K562 (cell line): ENCODE results near the gene FIBP. TPM values are rescaled to one million over a fixed set of nuclear protein-coding genes. Genes with fewer than 3 reads are reported as not detected.
A peak's percentile ranks its signal among the peaks of the same experiment; 100 is the strongest.

Experiments
- BACH1 ChIP-seq: fragments of 200-800 bp; sonication (Bioruptor generic); IDR thresholded peaks from 2 replicates; pipeline ENCODE4 v1.6.1; 2016; ENCODE audit warnings: missing genetic modification characterization, missing compliant biosample characterization
- BMI1 ChIP-seq: fragments of 150-350 bp; IDR thresholded peaks from 2 replicates; pipeline ENCODE4 v1.6.1; 2014; ENCODE audit warnings: low read length
- CAMTA2 ChIP-seq: fragments of 250-450 bp; sonication (Bioruptor Pico); conservative IDR thresholded peaks from 2 replicates; pipeline ENCODE4 v1.5.1; 2022
- CBFB ChIP-seq: sonication (generic); formaldehyde crosslinking; IDR thresholded peaks from 2 replicates; pipeline ENCODE4 v1.4.0; 2020; ENCODE audit warnings: mild to moderate bottlenecking, missing genetic modification reagents
- ELF2 ChIP-seq: fragments of 250-450 bp; sonication (Bioruptor Pico); IDR thresholded peaks from 2 replicates; pipeline ENCODE4 v1.5.0; 2021; ENCODE audit warnings: mild to moderate bottlenecking
- HNRNPL ChIP-seq: fragments of 200-400 bp; formaldehyde crosslinking; IDR thresholded peaks from 2 replicates; pipeline ENCODE4 v1.6.1; 2017; ENCODE audit warnings: low read depth, mild to moderate bottlenecking, low read length
- JUNB ChIP-seq: fragments of 450-650 bp; formaldehyde crosslinking; conservative IDR thresholded peaks from 2 replicates; pipeline ENCODE4 v1.4.0; 2020; ENCODE audit warnings: mild to moderate bottlenecking
- MTF1 ChIP-seq: fragments of 250-450 bp; sonication (Bioruptor Pico); IDR thresholded peaks from 2 replicates; pipeline ENCODE4 v1.9.0; 2021; ENCODE audit warnings: moderate library complexity, mild to moderate bottlenecking, inconsistent platforms, borderline replicate concordance
- NCOA1 ChIP-seq: fragments of 450-650 bp; IDR thresholded peaks from 2 replicates; pipeline ENCODE4 v1.6.1; 2016; ENCODE audit warnings: low read depth
- NFIC ChIP-seq: fragments of 450-650 bp; IDR thresholded peaks from 2 replicates; pipeline ENCODE4 v1.6.1; 2017; ENCODE audit warnings: mild to moderate bottlenecking, inconsistent platforms
- NR1H2 ChIP-seq: sonication (generic); formaldehyde crosslinking; IDR thresholded peaks from 2 replicates; pipeline ENCODE4 v1.4.0; 2020; ENCODE audit warnings: mild to moderate bottlenecking, missing genetic modification reagents
- PCBP2 ChIP-seq: fragments of 200-400 bp; formaldehyde crosslinking; IDR thresholded peaks from 2 replicates; pipeline ENCODE4 v1.6.1; 2018; ENCODE audit warnings: low read length, low read depth, mild to moderate bottlenecking, moderate library complexity; ENCODE audit not compliant: poor library complexity, severe bottlenecking
- PPARD ChIP-seq: fragments of 250-450 bp; sonication (Bioruptor Pico); IDR thresholded peaks from 2 replicates; pipeline ENCODE4 v1.8.0; 2022; ENCODE audit warnings: inconsistent platforms, mild to moderate bottlenecking, moderate library complexity
- RBM14 ChIP-seq: fragments of 200-400 bp; formaldehyde crosslinking; IDR thresholded peaks from 2 replicates; pipeline ENCODE4 v1.6.1; 2018; ENCODE audit warnings: low read depth, mild to moderate bottlenecking, low read length, moderate library complexity, borderline replicate concordance; ENCODE audit not compliant: insufficient read depth
- RBM15 ChIP-seq: fragments of 200-400 bp; formaldehyde crosslinking; IDR thresholded peaks from 2 replicates; pipeline ENCODE4 v1.6.1; 2018; ENCODE audit warnings: mild to moderate bottlenecking, low read length, moderate library complexity; ENCODE audit not compliant: insufficient read depth
- SFPQ ChIP-seq: fragments of 200-400 bp; formaldehyde crosslinking; IDR thresholded peaks from 2 replicates; pipeline ENCODE4 v1.6.1; 2017; ENCODE audit warnings: mild to moderate bottlenecking, low read depth, low read length, moderate library complexity
- SRSF1 ChIP-seq: fragments of 200-400 bp; formaldehyde crosslinking; IDR thresholded peaks from 2 replicates; pipeline ENCODE4 v1.6.1; 2017; ENCODE audit warnings: mild to moderate bottlenecking, low read depth, low read length, moderate library complexity
- TOE1 ChIP-seq, 2 experiments: fragments of 450-650 bp in 1 of 2; sonication (generic) in 1 of 2; formaldehyde crosslinking in 1 of 2; IDR thresholded peaks; 2 replicates each; pipeline versions ENCODE4 v1.7.1 to v1.8.0; 2016 to 2022; ENCODE audit warnings: borderline replicate concordance in 2 of 2, mild to moderate bottlenecking in 2 of 2, antibody characterized with exemption in 1 of 2, inconsistent platforms in 1 of 2, low read depth in 1 of 2, missing genetic modification reagents in 1 of 2, moderate library complexity in 1 of 2
- ZBTB17 ChIP-seq: fragments of 450-650 bp; formaldehyde crosslinking; IDR thresholded peaks from 2 replicates; pipeline ENCODE4 v1.4.0; 2020; ENCODE audit warnings: mild to moderate bottlenecking
- ZC3H4 ChIP-seq: sonication (generic); formaldehyde crosslinking; IDR thresholded peaks from 2 replicates; pipeline ENCODE4 v1.9.0; 2021; ENCODE audit warnings: missing genetic modification reagents, borderline replicate concordance
- ZKSCAN1 ChIP-seq: fragments of 150-350 bp; IDR thresholded peaks from 2 replicates; pipeline ENCODE4 v1.6.1; 2016; ENCODE audit warnings: low read depth, low read length
- ZNF146 ChIP-seq: IDR thresholded peaks from one replicate; pipeline ENCODE4 v1.6.1; 2018; ENCODE audit warnings: missing compliant biosample characterization; ENCODE audit not compliant: unreplicated experiment
- ZNF184 ChIP-seq: sonication (generic); formaldehyde crosslinking; IDR thresholded peaks from 2 replicates; pipeline ENCODE4 v1.5.0; 2020; ENCODE audit warnings: missing genetic modification reagents
- ZNF274 ChIP-seq: IDR thresholded peaks from 2 replicates; pipeline ENCODE4 v1.6.1; 2011; ENCODE audit warnings: low read depth, mild to moderate bottlenecking, low read length, moderate library complexity, borderline replicate concordance
- ZNF586 ChIP-seq: fragments of 450-650 bp; formaldehyde crosslinking; conservative IDR thresholded peaks from 2 replicates; pipeline ENCODE4 v1.4.0; 2020; ENCODE audit warnings: mild to moderate bottlenecking, moderate library complexity
- polyA plus RNA-seq, 8 experiments: library from polyadenylated mRNA; depleted of rRNA in 4 of 8; stranded (reverse) in 5 of 8; unstranded in 3 of 8; fragments of >200 nt; fragmentation: Nextera tagmentation in 2 of 8; fragmentation: Illumina TruSeq in 1 of 8; extraction: Ambion mirVana in 2 of 8; extraction: Trizol in 1 of 8; gene quantifications; 2 replicates each; pipeline versions ENCODE4 v1.2.1 to v1.2.3, GENCODE V29; 2011 to 2014; ENCODE audit warnings: inconsistent platforms in 1 of 8, missing spikeins in 1 of 8
- total RNA-seq, 7 experiments: library from RNA; depleted of rRNA in 6 of 7; stranded (reverse); fragments of >200 nt in 6 of 7; fragmentation: Illumina TruSeq in 2 of 7; extraction: Trizol in 2 of 7; gene quantifications; 2 replicates each; pipeline versions ENCODE4 v1.2.1 to v1.2.3, GENCODE V29; 2011 to 2021; ENCODE audit warnings: low replicate concordance in 1 of 7
- TF ChIP-seq, protein P1 (sequence below), 2 experiments: fragments of 450-650 bp in 1 of 2; IDR thresholded peaks; 2 replicates each; pipeline ENCODE4 v1.6.1; 2011 to 2017; ENCODE audit warnings: low read depth in 2 of 2, antibody characterized with exemption in 1 of 2, borderline replicate concordance in 1 of 2, low read length in 1 of 2, mild to moderate bottlenecking in 1 of 2, mixed read lengths in 1 of 2; ENCODE audit not compliant: control insufficient read depth in 1 of 2

The FIBP gene
- total and polyA plus RNA-seq, 9 of the 15 experiments (the other 6 are each of a cell fraction or from before 2014, with no cell fraction given) = 41.2 to 79.2 (median 48.6) TPM

GRCh38 chr11:65903068-65903481 is 14.8 kb upstream of the FIBP start (continued):
- TF ChIP-seq TOE1 (IDR thresholded peaks at IDR 0.05; ENCODE audit: borderline replicate concordance) (no peak), TOE1 (CRISPR knock-in tag; IDR thresholded peaks at IDR 0.05; ENCODE audit: borderline replicate concordance, low read depth) (no peak), SRSF1 (no peak), PCBP2 (no peak), PPARD (CRISPR knock-in tag) (no peak), RBM15 (no peak), ZNF184 (CRISPR knock-in tag) (no peak), ELF2 (no peak), SFPQ (no peak), BMI1 (no peak), HNRNPL (no peak), RBM14 (no peak), ZKSCAN1 (no peak), ZNF274 (no peak), MTF1 (no peak), CAMTA2 (CRISPR knock-in tag) (no peak), ZNF146 (CRISPR knock-in tag) (no peak), ZNF586 (CRISPR knock-in tag) (no peak), NFIC (no peak), BACH1 (no peak), ZC3H4 (no peak), NR1H2 (CRISPR knock-in tag) (no peak), NCOA1 (no peak), CBFB (CRISPR knock-in tag) (no peak), JUNB (no peak), ZBTB17 (CRISPR knock-in tag) (no peak)
- TF ChIP-seq, protein P1, sequence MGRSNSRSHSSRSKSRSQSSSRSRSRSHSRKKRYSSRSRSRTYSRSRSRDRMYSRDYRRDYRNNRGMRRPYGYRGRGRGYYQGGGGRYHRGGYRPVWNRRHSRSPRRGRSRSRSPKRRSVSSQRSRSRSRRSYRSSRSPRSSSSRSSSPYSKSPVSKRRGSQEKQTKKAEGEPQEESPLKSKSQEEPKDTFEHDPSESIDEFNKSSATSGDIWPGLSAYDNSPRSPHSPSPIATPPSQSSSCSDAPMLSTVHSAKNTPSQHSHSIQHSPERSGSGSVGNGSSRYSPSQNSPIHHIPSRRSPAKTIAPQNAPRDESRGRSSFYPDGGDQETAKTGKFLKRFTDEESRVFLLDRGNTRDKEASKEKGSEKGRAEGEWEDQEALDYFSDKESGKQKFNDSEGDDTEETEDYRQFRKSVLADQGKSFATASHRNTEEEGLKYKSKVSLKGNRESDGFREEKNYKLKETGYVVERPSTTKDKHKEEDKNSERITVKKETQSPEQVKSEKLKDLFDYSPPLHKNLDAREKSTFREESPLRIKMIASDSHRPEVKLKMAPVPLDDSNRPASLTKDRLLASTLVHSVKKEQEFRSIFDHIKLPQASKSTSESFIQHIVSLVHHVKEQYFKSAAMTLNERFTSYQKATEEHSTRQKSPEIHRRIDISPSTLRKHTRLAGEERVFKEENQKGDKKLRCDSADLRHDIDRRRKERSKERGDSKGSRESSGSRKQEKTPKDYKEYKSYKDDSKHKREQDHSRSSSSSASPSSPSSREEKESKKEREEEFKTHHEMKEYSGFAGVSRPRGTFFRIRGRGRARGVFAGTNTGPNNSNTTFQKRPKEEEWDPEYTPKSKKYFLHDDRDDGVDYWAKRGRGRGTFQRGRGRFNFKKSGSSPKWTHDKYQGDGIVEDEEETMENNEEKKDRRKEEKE (IDR thresholded peaks at IDR 0.05; ENCODE audit: borderline replicate concordance in 1 of 2, control insufficient read depth in 1 of 2, low read depth in 2 of 2, low read length in 1 of 2) = 0 out of 4 replicates have a peak, but pooled peaks of 1 of the 2 experiments have one; percentile 25
